Measurements from ENCODE around the gene MMS19.

- TF ChIP-seq CTCF (IDR thresholded peaks at IDR 0.05) (no peak), POLR2A (IDR thresholded peaks at IDR 0.05) (no peak)
Measured at GRCh38 chr10:97519342-97519741, 21.1 kb upstream of the MMS19 start.
